Measurements from ENCODE around the gene SMAP1.
"Not testable (repeated sequence)": the region's sequence is repeated elsewhere in the genome, so short reads cannot be mapped to it uniquely, and the experiment has no call there.

SMAP1 gene

DNA sequence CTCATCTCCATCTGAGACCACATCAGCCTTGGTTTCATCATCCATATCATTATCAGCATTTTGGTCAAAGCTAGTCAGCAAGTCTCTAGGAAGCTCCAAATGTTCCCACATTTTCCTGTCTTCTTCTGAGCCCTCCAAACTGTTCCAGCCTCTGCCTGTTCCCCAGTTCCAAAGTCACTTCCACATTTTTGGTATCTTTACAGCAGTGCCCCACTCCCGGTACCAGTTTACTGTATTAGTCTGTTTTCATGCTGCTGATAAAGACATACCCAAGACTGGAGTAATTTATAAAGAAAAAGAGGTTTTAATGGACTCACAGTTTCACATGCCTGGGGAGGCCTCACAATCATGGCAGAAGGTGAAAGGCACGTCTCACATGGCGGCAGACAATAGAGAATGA is 74.8 kb downstream of the SMAP1 start:
- DNase-seq, result not testable (repeated sequence)

DNA sequence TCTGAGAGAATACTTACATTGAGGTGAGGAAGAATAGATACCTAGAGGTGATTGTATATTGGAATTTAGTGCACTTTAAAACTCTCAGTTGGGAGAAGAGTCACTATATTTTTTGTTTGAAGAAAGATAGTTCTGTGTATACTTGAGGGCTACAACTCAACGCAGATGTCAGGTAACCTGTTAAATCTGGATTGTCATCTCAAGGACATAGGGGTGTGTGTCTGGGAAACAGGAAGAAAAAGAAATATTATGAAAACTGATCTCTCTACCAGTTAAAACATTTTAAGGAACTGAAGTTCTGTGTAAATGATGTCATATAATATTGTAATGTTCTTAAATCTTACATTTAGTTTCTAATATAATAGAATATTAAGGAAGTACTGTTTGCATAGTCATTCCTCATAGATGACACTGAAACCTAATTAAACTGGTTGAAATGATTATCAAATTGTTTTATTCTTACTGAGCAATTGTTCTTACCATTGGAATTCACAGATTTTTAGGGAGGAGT is 86.2 kb downstream of the SMAP1 start:
- no peak for DNase-seq

- no peak for DNase-seq
These were observed 91.2 kb downstream of the SMAP1 start for GRCh38 chr6:70758883-70759282.

GRCh38 chr6:70763754-70764510 is 96.2 kb downstream of the SMAP1 start:
- no peak for DNase-seq

- DNase-seq, result no peak
These were observed 97.0 kb downstream of the SMAP1 start for GRCh38 chr6:70764706-70765105.

GRCh38 chr6:70771351-70771750 is 103.7 kb downstream of the SMAP1 start:
- DNase-seq, result not testable (repeated sequence)

GRCh38 chr6:70779934-70780333 is 112.3 kb downstream of the SMAP1 start:
- DNase-seq, result no peak

GRCh38 chr6:70790483-70791224 is 123.0 kb downstream of the SMAP1 start:
- DNase-seq, result no peak

DNA sequence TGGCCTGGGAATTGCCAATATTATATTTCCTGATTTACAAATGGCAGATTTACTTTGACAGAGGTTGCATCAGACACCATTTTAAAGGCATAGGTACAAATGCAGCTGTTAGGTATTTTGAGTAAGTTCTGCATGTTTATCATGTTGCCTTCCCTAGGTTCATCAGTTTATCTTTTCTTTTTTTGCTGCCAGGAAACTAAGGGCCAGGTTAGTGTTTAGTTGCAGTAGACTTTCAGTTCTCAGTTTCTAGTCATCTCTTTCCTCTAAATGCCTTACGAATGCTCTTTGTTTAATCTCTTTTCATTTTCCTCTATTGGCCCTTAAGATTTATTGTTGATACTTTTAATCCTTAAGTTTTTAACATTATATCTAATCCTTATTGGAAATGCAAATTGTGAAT is 129.9 kb downstream of the SMAP1 start:
- DNase-seq, result no peak

DNA sequence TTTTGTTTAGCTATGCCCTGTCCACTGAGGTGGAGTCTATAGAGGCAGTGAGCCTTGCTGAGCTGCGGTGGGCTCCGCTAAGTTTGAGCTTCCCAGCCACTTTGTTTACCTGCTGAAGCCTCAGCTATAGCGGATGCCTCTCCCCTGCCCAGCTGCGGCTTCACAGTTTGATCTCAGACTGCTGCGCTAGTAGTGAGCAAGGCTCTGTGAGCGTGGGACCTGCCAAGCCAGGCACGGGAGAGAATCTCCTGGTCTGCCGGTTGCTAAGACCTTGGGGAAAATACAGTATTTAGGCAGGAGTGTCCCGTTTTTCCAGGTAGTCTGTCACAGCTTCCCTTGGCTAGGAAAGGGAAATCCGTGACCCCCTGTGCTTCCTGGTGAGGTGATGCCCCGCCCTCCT is 138.4 kb downstream of the SMAP1 start:
- DNase-seq, result no peak

DNA sequence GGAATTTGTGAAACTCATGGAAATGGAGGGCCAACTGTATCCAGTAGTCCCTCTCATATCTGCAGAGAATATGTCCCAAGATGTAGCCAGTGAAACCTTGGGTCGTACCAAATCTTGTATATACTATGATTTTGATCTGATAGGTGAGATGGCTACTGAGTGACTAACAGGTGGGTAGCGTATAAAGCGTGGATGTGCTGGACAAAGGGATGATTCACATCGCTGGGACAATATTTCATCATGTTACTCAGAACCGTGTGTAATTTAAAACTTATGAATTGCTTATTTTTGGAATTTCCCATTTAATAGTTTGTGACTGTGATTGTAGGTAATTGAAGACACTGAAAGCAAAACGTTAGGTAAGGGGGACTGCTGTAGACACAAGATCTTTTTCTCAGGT is 144.1 kb downstream of the SMAP1 start:
- no peak for DNase-seq

DNA sequence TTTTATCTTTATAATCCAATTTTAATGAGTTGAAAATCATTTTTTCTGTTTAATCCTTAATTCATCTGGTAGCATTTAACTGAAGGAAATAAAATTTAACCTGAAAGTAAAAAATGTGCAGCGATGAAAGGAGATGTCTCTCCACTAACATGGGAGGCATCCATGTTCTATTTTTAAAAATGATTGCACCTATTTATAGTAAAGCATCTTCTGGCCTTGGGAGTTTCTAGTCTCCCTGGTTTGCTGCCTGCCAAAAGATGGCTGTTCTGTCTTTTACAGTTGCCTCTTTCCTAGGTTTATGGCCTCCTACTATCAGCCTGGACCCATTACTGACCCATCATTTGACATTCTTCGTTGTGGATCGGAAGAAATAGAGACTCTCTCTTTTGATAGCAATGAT is 146.2 kb downstream of the SMAP1 start:
- DNase-seq, result no peak

DNA sequence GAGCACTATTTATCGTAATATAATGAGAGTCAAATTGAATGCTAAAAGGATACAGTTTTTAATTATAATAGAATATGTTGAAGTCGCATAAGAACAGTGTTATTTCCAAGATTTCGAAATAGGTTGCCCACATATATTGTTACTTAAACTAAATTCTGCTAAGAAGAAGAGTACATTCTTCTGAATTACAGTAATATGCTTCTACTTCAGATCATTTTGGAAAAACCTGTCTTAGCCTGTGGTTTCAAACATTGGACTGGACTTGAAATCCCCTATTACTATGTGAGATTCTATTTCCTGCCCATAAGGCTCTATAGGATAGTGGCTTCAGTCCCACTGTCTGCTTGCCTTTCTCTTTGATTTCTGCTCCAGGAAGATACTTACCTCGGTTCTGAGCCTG is 152.0 kb downstream of the SMAP1 start:
- no peak for DNase-seq

DNA sequence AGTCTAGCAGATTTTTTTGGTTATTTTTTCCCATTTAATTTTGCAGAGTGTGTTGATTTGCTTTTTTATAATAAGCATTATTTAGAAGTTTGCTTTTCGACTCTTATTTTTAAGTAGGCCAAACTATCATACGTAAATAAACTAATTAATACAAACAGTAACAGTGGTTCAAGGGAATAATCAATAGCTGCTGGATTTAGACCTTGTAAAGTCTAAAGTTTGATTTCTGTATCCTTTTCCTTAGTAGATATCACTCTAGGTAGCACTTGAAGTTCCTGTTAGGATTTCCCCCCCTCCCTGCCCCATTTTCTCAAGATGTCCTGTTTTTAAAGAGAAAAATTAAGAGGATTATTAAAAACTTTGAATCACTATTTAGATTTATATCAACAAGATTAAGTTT is 153.1 kb downstream of the SMAP1 start:
- no peak for DNase-seq

DNA sequence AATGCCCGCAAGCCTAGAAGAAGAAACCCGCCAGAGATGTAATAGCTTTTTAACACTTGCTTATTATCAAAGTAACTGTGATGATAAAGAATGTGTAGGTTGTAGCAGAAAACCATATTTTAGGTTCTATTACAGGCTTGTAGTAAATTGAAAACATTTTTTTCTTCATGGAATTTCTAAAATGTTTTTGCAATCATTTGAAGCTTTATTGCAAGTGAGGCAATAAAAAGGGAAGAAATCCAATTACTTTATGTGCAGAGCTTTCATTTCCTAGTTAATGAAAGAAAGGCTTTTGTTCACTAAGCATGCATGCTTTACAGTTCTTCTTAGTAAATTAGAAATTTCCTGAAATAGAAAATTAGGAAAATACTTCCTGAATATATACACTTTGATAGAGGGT is 154.1 kb downstream of the SMAP1 start:
- no peak for DNase-seq

DNA sequence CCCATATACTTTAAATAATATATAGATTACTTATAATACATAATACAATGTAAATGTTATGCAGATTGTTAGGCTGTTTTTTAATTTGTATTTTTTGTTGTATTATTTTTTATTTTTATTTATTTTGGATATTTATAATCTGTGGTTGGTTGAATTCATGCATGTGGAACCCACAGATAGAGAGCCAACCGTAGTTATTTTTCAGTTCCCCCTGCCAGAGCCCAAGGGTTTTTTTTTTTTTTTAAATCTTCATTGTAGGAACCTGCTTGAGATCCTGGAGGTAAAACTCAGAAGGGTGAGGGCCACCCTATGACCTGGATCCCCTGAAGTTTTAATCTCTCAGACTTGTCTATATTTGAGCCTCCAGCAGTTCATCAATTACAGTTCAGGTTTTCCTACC is 156.0 kb downstream of the SMAP1 start:
- DNase-seq, result no peak

DNA sequence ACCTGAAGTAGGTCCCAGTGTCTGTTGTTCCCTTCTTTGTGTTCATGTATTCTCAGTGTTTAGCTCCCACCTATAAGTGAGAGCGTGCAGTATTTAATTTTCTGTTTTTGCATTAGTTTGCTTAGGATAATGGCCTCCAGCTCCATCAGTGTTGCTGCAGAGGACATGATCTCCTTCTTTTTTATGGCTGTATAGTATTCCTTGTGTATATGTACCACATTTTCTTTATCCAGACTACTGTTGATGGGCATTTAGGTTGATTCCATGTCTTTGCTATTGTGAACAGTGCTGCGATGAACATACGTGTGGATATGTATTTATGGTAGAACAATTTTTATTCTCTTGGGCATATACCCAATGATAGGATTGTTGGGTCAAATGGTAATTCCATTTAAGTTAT is 163.7 kb downstream of the SMAP1 start:
- no peak for DNase-seq

DNA sequence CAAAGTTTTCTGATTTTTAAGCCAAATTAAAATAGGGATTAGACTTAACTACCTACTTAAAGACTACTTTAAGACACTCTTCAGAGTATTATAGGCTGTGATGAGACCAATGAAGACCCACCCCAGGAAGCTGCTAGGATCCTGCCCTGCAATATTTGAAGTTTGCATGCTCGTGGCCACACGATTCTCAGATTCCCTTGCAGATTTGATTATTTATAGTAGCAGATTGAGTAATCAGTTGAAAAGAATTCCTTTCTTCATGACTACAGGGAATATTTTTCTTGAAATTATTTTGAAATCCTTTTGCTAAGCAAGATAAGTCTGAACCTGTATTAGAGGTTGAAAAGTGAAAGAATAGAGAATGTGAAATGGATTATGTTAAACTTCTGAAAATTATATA is 166.8 kb downstream of the SMAP1 start:
- DNase-seq, result no peak

- DNase-seq, result no peak
These were observed 171.2 kb downstream of the SMAP1 start for GRCh38 chr6:70838907-70839285.

GRCh38 chr6:70839286-70840266 is 171.9 kb downstream of the SMAP1 start:
- DNase-seq, result no peak

GRCh38 chr6:70841112-70841511 is 173.4 kb downstream of the SMAP1 start:
- no peak for DNase-seq

GRCh38 chr6:70842541-70842940 is 174.9 kb downstream of the SMAP1 start:
- no peak for DNase-seq

GRCh38 chr6:70843328-70843918 is 175.7 kb downstream of the SMAP1 start:
- DNase-seq, result no peak

Data from activated CD4-positive, CD25-positive, alpha-beta regulatory T cell treated with anti-CD3 and anti-CD28 coated beads, Interleukin-2, amount 50 U/mL, for 72 hours (primary cell).